ENCODE data around the gene EMX2. TPM values are rescaled to one million over a fixed set of nuclear protein-coding genes. Genes with fewer than 3 reads are reported as not detected.

EMX2 gene
- total RNA-seq, result 0.15 TPM in 1 of 2 replicates, not detected in the other

GRCh38 chr10:117542706-117543224 lies at the start of gene EMX2:
EMX2 (plus strand) TSS chr10:117542746; CDS start chr10:117543268, 522 bp downstream.

Other genes with a start within 250 kb of the EMX2 start
- gene PDZD8, start 167.3 kb upstream of the EMX2 start, total RNA-seq, result 13.6 and 14.7 TPM in 2 replicates